GM23248 (cell line): ENCODE data around the gene KCNQ4. TPM values are rescaled to one million over a fixed set of nuclear protein-coding genes. Genes with fewer than 3 reads are reported as not detected.

Experiments
- DNase-seq: peaks from one replicate; pipeline ENCODE4 v3.0.0-alpha.2; 2015
- H2AFZ ChIP-seq: fragments of 200-600 bp; sonication (generic); 2 replicates; pipeline ENCODE4 v1.6.1; 2016; ENCODE audit warnings: antibody characterized with exemption
- H3F3A ChIP-seq: fragments of 200-600 bp; sonication (generic); 2 replicates; pipeline ENCODE4 v1.6.1; 2016; ENCODE audit warnings: mild to moderate bottlenecking, antibody characterized with exemption, mixed run types; ENCODE audit not compliant: insufficient read depth
- H3K27ac ChIP-seq: fragments of 200-600 bp; sonication (generic); 2 replicates; pipeline ENCODE4 v1.5.1; 2016; ENCODE audit warnings: mild to moderate bottlenecking
- H3K27me3 ChIP-seq: fragments of 200-600 bp; sonication (generic); replicated peaks from 2 replicates; pipeline ENCODE4 v1.6.1; 2016; ENCODE audit warnings: mild to moderate bottlenecking; ENCODE audit not compliant: insufficient read depth
- H3K36me3 ChIP-seq: fragments of 200-600 bp; sonication (generic); 2 replicates; pipeline ENCODE4 v1.6.1; 2016; ENCODE audit warnings: low read depth, mild to moderate bottlenecking
- H3K4me1 ChIP-seq: fragments of 200-600 bp; sonication (generic); 2 replicates; pipeline ENCODE4 v1.6.1; 2016; ENCODE audit warnings: mild to moderate bottlenecking; ENCODE audit not compliant: insufficient read depth
- H3K4me2 ChIP-seq: fragments of 200-600 bp; sonication (generic); one replicate; pipeline ENCODE4 v1.6.1; 2016; ENCODE audit warnings: mild to moderate bottlenecking; ENCODE audit not compliant: unreplicated experiment
- H3K4me3 ChIP-seq: fragments of 200-600 bp; sonication (generic); 2 replicates; pipeline ENCODE4 v1.5.1; 2016; ENCODE audit warnings: mild to moderate bottlenecking
- H3K79me2 ChIP-seq: fragments of 200-600 bp; sonication (generic); 2 replicates; pipeline ENCODE4 v1.6.1; 2016; ENCODE audit warnings: mild to moderate bottlenecking; ENCODE audit not compliant: insufficient read depth
- H3K9ac ChIP-seq: fragments of 200-600 bp; sonication (generic); 2 replicates; pipeline ENCODE4 v1.6.1; 2016; ENCODE audit warnings: mild to moderate bottlenecking
- H3K9me2 ChIP-seq: fragments of 200-600 bp; sonication (generic); 2 replicates; pipeline ENCODE4 v1.6.1; 2016; ENCODE audit warnings: mixed run types, mild to moderate bottlenecking, moderate library complexity; ENCODE audit not compliant: insufficient read depth
- H3K9me3 ChIP-seq: fragments of 200-600 bp; sonication (generic); one replicate; pipeline ENCODE4 v1.6.1; 2017; ENCODE audit warnings: low read depth
- H4K20me1 ChIP-seq: fragments of 200-600 bp; sonication (generic); 2 replicates; pipeline ENCODE4 v1.6.0; 2016; ENCODE audit not compliant: insufficient read depth
- EZH2 ChIP-seq: fragments of 200-600 bp; sonication (generic); IDR thresholded peaks from 2 replicates; pipeline ENCODE4 v1.6.1; 2018; ENCODE audit warnings: antibody characterized with exemption, mild to moderate bottlenecking; ENCODE audit not compliant: insufficient read depth, poor library complexity, severe bottlenecking
- EZH2phosphoT487 ChIP-seq: fragments of 200-600 bp; sonication (generic); IDR thresholded peaks from 2 replicates; pipeline ENCODE4 v1.6.1; 2018; ENCODE audit warnings: antibody characterized with exemption, moderate library complexity, mild to moderate bottlenecking, low read depth; ENCODE audit not compliant: insufficient read depth
- WGBS, 2 experiments: methylation state at CpG; one replicate each; pipeline ENCODE4 v1.1.6; 2015 to 2017; ENCODE audit warnings: low lambda C conversion rate in 2 of 2, low coverage in 1 of 2; ENCODE audit errors: missing lambda C conversion rate in 2 of 2; 5-methylcytosine and 5-hydroxymethylcytosine counted together
- in situ Hi-C: fragments of 300-500 bp; cut with MboI; formaldehyde crosslinking; loops from 2 replicates; pipeline ENCODE4 v1.15.0; 2020
- polyA plus RNA-seq: library from polyadenylated mRNA; unstranded; fragments of >200 nt; fragmentation: Nextera tagmentation; extraction: Ambion mirVana; gene quantifications from 2 replicates; pipeline ENCODE4 v1.2.1, GENCODE V29; 2016
- total RNA-seq: library from RNA; depleted of rRNA; stranded (reverse); fragments of >200 nt; shearing (Covaris generic); gene quantifications from 2 replicates; pipeline ENCODE4 v1.2.3, GENCODE V29; 2014

The KCNQ4 gene
- total and polyA plus RNA-seq, 2 experiments from 2014 or later = not detected

DNA sequence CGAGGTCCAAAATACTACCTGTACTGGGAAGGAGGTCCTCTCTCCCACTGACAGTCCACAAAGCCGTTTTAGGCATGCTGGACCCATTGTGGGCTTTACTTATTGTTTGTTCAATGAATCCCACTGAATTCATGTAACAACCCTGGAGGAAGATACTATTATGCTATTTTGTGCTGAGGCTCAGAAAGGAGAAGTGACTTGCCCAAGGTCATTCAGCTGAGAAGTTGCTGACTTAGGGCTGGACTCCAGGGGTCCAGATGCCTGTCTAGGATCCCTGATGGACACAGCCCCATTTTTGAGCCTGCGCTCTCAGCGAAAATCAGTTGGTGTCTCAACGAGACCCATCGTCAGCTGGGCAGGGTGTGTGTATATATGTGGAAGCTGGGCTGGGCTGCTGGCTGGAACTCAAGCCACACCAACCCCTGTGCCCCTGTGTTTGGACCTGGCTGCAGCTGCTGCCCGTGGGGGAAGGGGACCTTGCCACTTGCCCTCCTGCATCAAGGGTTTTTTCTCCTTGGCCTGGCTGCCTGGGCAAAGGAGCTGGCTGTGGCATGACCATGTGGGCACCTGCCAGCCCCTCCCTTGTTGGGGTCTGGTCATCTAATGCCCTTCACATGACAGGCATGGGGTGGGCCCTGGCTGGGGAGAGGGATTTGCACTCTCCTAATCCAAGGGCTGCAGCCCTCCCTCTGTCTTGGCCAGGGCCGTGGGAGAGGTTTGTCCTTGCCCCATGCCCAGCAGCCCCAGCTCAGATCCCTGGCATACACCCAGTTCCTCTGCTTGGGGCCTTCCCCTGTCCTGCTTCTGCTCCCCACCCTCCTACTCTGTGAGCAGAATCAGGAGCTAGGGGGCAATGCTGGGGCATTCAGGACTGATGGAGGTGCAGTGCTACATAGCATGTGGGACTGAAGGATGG lies 15.0 kb downstream of the KCNQ4 start:
- Histone ChIP-seq H3K4me2 (no peak overlapping the region), H3K36me3 (no peaks in the 10 kb centered on the region), H3K9me3 (no peaks in the 10 kb centered on the region), H3K79me2 (no peaks in the 10 kb centered on the region), H4K20me1 (no peaks in the 10 kb centered on the region), H3K27ac (no peak overlapping the region), H2AFZ (no peak overlapping the region), H3K4me1 (0 out of 2 replicates have a peak, but pooled peaks cover 5% of the 10 kb centered on the region), H3K9me2 (no peaks in the 10 kb centered on the region), H3K27me3 (0 out of 2 replicates have a peak, but pooled peaks cover 11% of the 10 kb centered on the region), H3K4me3 (no peak overlapping the region), H3K9ac (no peak overlapping the region), H3F3A (0 out of 2 replicates have a peak, but pooled peaks cover 14% of the 10 kb centered on the region)
- in situ Hi-C loops = no loop called here
- DNase-seq = no peak
- 60 to 66% methylated on average over 8 of the region's 8 CpGs for WGBS, 2 experiments
- TF ChIP-seq EZH2phosphoT487 = no peak
- TF ChIP-seq EZH2 = no peak

DNA sequence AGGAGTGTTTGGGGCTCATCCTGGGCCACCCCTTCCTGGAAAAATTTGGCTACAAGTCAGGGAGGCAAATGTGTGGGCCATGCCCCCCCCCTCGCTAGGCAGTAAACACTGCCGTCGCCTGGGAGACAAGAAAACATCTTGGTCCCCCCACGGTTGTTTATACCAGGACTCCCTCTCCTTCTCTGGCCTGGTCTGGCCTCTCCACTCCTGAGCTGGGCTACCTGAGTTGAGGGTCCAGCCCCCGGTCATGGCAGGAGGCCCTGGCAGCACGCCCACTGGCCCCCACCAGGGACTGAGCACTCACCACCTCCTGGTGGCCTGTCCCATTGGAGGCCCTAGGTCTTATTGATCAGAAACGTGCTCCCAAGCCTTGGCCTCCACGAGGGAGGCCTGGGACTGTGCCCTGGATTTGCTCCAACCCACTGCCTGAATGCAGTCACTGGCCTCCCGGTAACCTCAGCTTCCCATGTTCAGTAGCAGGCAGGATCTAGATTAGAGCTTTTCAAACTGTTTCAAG lies 15.8 kb downstream of the KCNQ4 start:
- no peaks in the 10 kb centered on the region for H3K9me2 ChIP-seq
- no peaks in the 10 kb centered on the region for H3K9me3 ChIP-seq
- no peak overlapping the region for H3K9ac ChIP-seq
- H3K27me3 ChIP-seq = 0 out of 2 replicates have a peak, but pooled peaks cover 10% of the 10 kb centered on the region
- TF ChIP-seq EZH2 (no peak), EZH2phosphoT487 (no peak)
- no peak overlapping the region for H3K4me2 ChIP-seq
- no peak overlapping the region for H3K4me3 ChIP-seq
- no peaks in the 10 kb centered on the region for H4K20me1 ChIP-seq
- H3F3A ChIP-seq = 0 out of 2 replicates have a peak, but pooled peaks cover 14% of the 10 kb centered on the region
- in situ Hi-C loops = no loop called here
- WGBS, 2 experiments = 37 to 39% methylated on average over 6 to 9 of the region's 9 CpGs
- no peak overlapping the region for H2AFZ ChIP-seq
- no peaks in the 10 kb centered on the region for H3K36me3 ChIP-seq
- 0 out of 2 replicates have a peak, but pooled peaks cover 5% of the 10 kb centered on the region for H3K4me1 ChIP-seq
- DNase-seq = peak; percentile 60
- H3K27ac ChIP-seq = no peak overlapping the region
- H3K79me2 ChIP-seq = no peaks in the 10 kb centered on the region

DNA sequence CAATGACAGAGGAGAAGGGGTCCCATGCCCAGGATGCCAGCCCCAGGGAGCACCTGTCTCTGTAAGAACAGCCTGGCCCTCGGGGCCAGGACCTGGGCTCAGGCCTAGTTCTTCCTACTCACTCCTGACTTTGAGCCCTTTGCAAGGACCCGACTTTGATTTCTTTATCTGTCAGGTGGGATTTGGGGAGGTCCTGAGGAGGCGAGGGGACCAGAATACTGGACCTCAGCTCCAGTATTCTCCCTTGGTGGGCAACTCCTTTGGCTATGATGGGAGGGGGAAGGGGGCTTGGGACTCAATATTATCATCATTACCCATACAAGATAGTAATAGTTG lies 18.1 kb downstream of the KCNQ4 start:
- H3K4me1 ChIP-seq = 0 out of 2 replicates have a peak, but pooled peaks cover 5% of the 10 kb centered on the region
- peak overlapping the region; percentile 71 for H3K4me3 ChIP-seq
- H3K4me2 ChIP-seq = peak overlapping the region; percentile 75
- DNase-seq = no peak
- peak overlapping the region; percentile 55 for H3K9ac ChIP-seq
- H3K79me2 ChIP-seq = no peaks in the 10 kb centered on the region
- H3K27me3 ChIP-seq = 0 out of 2 replicates have a peak, but pooled peaks cover 10% of the 10 kb centered on the region
- no peak for TF ChIP-seq EZH2
- no peak for TF ChIP-seq EZH2phosphoT487
- H3K9me3 ChIP-seq = no peaks in the 10 kb centered on the region
- H4K20me1 ChIP-seq = no peaks in the 10 kb centered on the region
- H3K27ac ChIP-seq = no peak overlapping the region
- H3K36me3 ChIP-seq = no peaks in the 10 kb centered on the region
- H3F3A ChIP-seq = 0 out of 2 replicates have a peak, but pooled peaks cover 14% of the 10 kb centered on the region
- WGBS, 2 experiments = 40 to 57% methylated on average over 3 of the region's 3 CpGs
- in situ Hi-C loops = no loop called here
- peak overlapping the region; percentile 85 for H2AFZ ChIP-seq
- no peaks in the 10 kb centered on the region for H3K9me2 ChIP-seq

DNA sequence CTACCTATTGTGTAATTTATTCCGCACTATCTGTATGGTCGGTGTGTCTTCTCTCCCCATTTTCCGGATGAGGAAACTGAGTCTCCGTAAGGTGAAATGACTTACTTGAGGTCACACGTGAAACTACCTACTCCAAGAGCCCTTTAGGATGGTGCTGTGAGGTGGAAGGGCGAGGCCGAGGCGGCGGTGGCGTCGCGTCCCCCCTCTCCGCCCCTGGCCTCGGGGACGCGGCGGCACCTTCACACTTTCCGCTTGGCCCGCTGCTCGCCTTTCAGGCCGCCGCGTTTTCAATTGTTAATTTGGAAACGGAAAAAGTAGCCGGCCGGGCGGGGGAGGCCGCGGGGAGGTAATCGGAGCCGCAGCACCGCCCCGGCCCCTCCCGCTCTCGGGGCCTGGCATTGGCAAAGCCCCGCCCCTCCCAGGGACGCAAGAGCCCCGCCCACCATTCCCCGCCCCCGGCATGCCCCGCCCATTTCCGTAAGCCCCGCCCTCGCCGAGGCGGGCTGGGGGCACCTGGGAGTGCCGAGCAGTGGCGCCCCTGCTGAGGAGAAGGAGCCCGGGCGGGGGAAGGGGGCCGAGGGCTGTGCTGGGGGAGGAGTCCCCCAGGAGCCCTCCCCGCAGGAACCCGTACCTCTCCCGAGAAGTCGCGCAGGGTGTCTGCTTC lies 18.6 kb downstream of the KCNQ4 start:
- peak overlapping the region; percentile 71 for H3K4me3 ChIP-seq
- 0 out of 2 replicates have a peak, but pooled peaks cover 10% of the 10 kb centered on the region for H3K27me3 ChIP-seq
- H3K9ac ChIP-seq = peak overlapping the region; percentile 55
- WGBS, 2 experiments = 13 to 20% methylated on average over 21 to 52 of the region's 56 CpGs
- H3K4me2 ChIP-seq = peak overlapping the region; percentile 75
- H3K9me2 ChIP-seq = no peaks in the 10 kb centered on the region
- H3K4me1 ChIP-seq = 0 out of 2 replicates have a peak, but pooled peaks cover 5% of the 10 kb centered on the region
- H3F3A ChIP-seq = 0 out of 2 replicates have a peak, but pooled peaks cover 14% of the 10 kb centered on the region
- no peak overlapping the region for H3K27ac ChIP-seq
- no peaks in the 10 kb centered on the region for H3K79me2 ChIP-seq
- TF ChIP-seq EZH2phosphoT487 = no peak
- TF ChIP-seq EZH2 = no peak
- H3K9me3 ChIP-seq = no peaks in the 10 kb centered on the region
- no peaks in the 10 kb centered on the region for H4K20me1 ChIP-seq
- H3K36me3 ChIP-seq = no peaks in the 10 kb centered on the region
- DNase-seq = peak; percentile 92
- in situ Hi-C loops = no loop called here
- peak overlapping the region; percentile 85 for H2AFZ ChIP-seq
